PC-3 (cell line): Measurements from ENCODE around the gene GPRC5A. TPM values are rescaled to one million over a fixed set of nuclear protein-coding genes. Genes with fewer than 3 reads are reported as not detected.

Source experiments
- ATAC-seq: fragments of 200-7000 bp; cut with Tn5 transposase; 2 replicates; pipeline ENCODE4 v1.9.1; 2020; ENCODE audit warnings: mild to moderate bottlenecking, moderate library complexity
- BruUV-seq: library from RNA; stranded (reverse); fragments of 400-500 nt; replicated peaks from 2 replicates; lab custom pipeline; 2021; lab: Mats Ljungman, UMichigan
- CTCF ChIA-PET: fragments of 300-600 bp; sonication (Branson Sonifier 250); formaldehyde crosslinking; loops from one replicate; lab custom pipeline; 2022; ENCODE audit warnings: antibody characterized with exemption; lab: Charles Lee
- POLR2A ChIA-PET: fragments of 300-600 bp; sonication (Branson Sonifier 250); formaldehyde crosslinking; loops from one replicate; lab custom pipeline; 2022; ENCODE audit warnings: antibody characterized with exemption; ENCODE audit not compliant: unreplicated experiment; lab: Charles Lee
- DNase-seq: peaks from one replicate; pipeline ENCODE4 v3.0.0-alpha.2; 2015
- H2AFZ ChIP-seq: fragments of 300-600 bp; sonication (generic); 2 replicates; pipeline ENCODE4 v1.6.0; 2016; ENCODE audit warnings: antibody characterized with exemption, low read length
- H3F3A ChIP-seq: fragments of 300-600 bp; sonication (generic); one replicate; pipeline ENCODE4 v1.6.0; 2017; ENCODE audit warnings: antibody characterized with exemption, low read length, control low read depth, mild to moderate bottlenecking; ENCODE audit not compliant: unreplicated experiment
- H3K27ac ChIP-seq: fragments of 300-600 bp; sonication (generic); 2 replicates; pipeline ENCODE4 v1.5.1; 2016; ENCODE audit warnings: mild to moderate bottlenecking, low read length
- H3K27me3 ChIP-seq: fragments of 300-600 bp; sonication (generic); 2 replicates; pipeline ENCODE4 v1.6.1; 2016; ENCODE audit warnings: low read length, mixed read lengths
- H3K36me3 ChIP-seq: fragments of 300-600 bp; sonication (generic); 2 replicates; pipeline ENCODE4 v1.6.1; 2016; ENCODE audit warnings: low read depth, mixed run types, low read length, mixed read lengths
- H3K4me1 ChIP-seq: fragments of 300-600 bp; sonication (generic); 2 replicates; pipeline ENCODE4 v1.5.1; 2016; ENCODE audit warnings: low read length; ENCODE audit not compliant: insufficient read depth
- H3K4me2 ChIP-seq: fragments of 300-600 bp; sonication (generic); 2 replicates; pipeline ENCODE4 v1.6.0; 2016; ENCODE audit warnings: low read length
- H3K4me3 ChIP-seq: fragments of 300-600 bp; sonication (generic); 2 replicates; pipeline ENCODE4 v1.5.1; 2016; ENCODE audit warnings: mild to moderate bottlenecking, low read length, mixed read lengths
- H3K79me2 ChIP-seq: fragments of 300-600 bp; sonication (generic); 2 replicates; pipeline ENCODE4 v1.6.1; 2017; ENCODE audit warnings: low read length, mixed read lengths
- H3K9ac ChIP-seq: fragments of 300-600 bp; sonication (generic); 2 replicates; pipeline ENCODE4 v1.6.0; 2016; ENCODE audit warnings: mild to moderate bottlenecking, low read length
- H3K9me2 ChIP-seq: fragments of 300-600 bp; sonication (generic); replicated peaks from 2 replicates; pipeline ENCODE4 v1.6.1; 2016; ENCODE audit warnings: mixed run types, low read length, mixed read lengths
- H3K9me3 ChIP-seq: fragments of 300-600 bp; sonication (generic); 2 replicates; pipeline ENCODE4 v1.6.1; 2016; ENCODE audit warnings: low read length, mixed read lengths
- H4K20me1 ChIP-seq: fragments of 300-600 bp; sonication (generic); 2 replicates; pipeline ENCODE4 v1.6.1; 2016; ENCODE audit warnings: low read length, mixed read lengths
- EZH2 ChIP-seq: fragments of 300-600 bp; sonication (generic); IDR thresholded peaks from one replicate; pipeline ENCODE4 v1.6.1; 2017; ENCODE audit warnings: antibody characterized with exemption, mild to moderate bottlenecking, low read length; ENCODE audit not compliant: unreplicated experiment
- EZH2phosphoT487 ChIP-seq: fragments of 300-600 bp; sonication (generic); IDR thresholded peaks from 2 replicates; pipeline ENCODE4 v1.6.1; 2018; ENCODE audit warnings: mild to moderate bottlenecking, antibody characterized with exemption, low read length, borderline replicate concordance
- intact Hi-C: fragments of 100-400 bp; cut with micrococcal nuclease; formaldehyde crosslinking; loops from 2 replicates; pipeline ENCODE4 v1.9.0; 2023
- total RNA-seq: library from RNA; depleted of rRNA; stranded (reverse); fragments of >200 nt; gene quantifications from 2 replicates; pipeline ENCODE4 v1.2.3, GENCODE V29; 2014
- TF ChIP-seq, protein P1 (sequence below): fragments of 300-600 bp; sonication (generic); conservative IDR thresholded peaks from 2 replicates; pipeline ENCODE4 v1.5.1; 2017; ENCODE audit warnings: antibody characterized with exemption, low read depth, mild to moderate bottlenecking, low read length

The GPRC5A gene
- total RNA-seq, 1 experiment from 2014 or later, result 140 TPM

DNA sequence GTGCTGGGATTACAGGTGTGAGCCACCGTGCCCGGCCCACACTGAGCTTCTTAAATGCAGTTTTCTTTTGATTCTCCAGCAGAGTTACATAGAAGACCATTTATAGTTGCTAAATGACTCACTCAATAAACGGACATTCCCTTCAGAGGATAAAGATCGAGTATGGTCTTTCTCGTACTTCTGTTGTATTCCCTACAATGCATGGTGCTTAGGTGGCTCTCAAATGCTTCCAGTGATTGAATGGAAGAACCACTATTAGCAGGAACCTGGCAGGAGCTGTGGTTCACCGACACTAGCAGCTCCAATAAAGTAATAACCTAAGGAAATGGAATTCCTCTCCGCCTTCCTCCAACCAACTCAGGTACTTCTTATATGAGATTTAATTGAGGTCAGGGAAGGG is 3.9 kb upstream of the GPRC5A start:
- H3K27me3 ChIP-seq, result no peaks in the 10 kb centered on the region
- H3K4me2 ChIP-seq, result peak overlapping the region; percentile 12; the same call in 1 of the 2 replicates
- H3K4me1 ChIP-seq, result peaks cover 57% of the 10 kb centered on the region
- H3K9me3 ChIP-seq, result no peaks in the 10 kb centered on the region
- H2AFZ ChIP-seq, result no peak overlapping the region
- DNase-seq, result peak; percentile 74
- intact Hi-C loops, result no loop called here
- no peaks in the 10 kb centered on the region for H3F3A ChIP-seq
- ChIA-PET CTCF (interaction anchor here (1.0 kb wide), 1 partner anchor 51 kb away, joined by 5 read pairs; no protein-coding TSS in a partner anchor), POLR2A (interaction anchor here (0.6 kb wide), 1 partner anchor 15 kb away, joined by 3 read pairs; no protein-coding TSS in a partner anchor)
- no peak overlapping the region for H3K4me3 ChIP-seq
- no TSS peak for BruUV-seq
- peaks cover 6% of the 10 kb centered on the region; the same call in 1 of the 2 replicates for H3K36me3 ChIP-seq
- peak; percentile 8; the same call in 1 of the 2 replicates for ATAC-seq
- TF ChIP-seq, protein P1, sequence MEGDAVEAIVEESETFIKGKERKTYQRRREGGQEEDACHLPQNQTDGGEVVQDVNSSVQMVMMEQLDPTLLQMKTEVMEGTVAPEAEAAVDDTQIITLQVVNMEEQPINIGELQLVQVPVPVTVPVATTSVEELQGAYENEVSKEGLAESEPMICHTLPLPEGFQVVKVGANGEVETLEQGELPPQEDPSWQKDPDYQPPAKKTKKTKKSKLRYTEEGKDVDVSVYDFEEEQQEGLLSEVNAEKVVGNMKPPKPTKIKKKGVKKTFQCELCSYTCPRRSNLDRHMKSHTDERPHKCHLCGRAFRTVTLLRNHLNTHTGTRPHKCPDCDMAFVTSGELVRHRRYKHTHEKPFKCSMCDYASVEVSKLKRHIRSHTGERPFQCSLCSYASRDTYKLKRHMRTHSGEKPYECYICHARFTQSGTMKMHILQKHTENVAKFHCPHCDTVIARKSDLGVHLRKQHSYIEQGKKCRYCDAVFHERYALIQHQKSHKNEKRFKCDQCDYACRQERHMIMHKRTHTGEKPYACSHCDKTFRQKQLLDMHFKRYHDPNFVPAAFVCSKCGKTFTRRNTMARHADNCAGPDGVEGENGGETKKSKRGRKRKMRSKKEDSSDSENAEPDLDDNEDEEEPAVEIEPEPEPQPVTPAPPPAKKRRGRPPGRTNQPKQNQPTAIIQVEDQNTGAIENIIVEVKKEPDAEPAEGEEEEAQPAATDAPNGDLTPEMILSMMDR, result no peak
- TF ChIP-seq EZH2phosphoT487, result no peak
- TF ChIP-seq EZH2, result no peak
- H3K27ac ChIP-seq, result peak overlapping the region; percentile 75
- no peaks in the 10 kb centered on the region for H3K9me2 ChIP-seq
- H3K79me2 ChIP-seq, result peaks cover 39% of the 10 kb centered on the region
- H4K20me1 ChIP-seq, result peaks cover 10% of the 10 kb centered on the region
- no peak overlapping the region; the same call in 1 of the 2 replicates for H3K9ac ChIP-seq

DNA sequence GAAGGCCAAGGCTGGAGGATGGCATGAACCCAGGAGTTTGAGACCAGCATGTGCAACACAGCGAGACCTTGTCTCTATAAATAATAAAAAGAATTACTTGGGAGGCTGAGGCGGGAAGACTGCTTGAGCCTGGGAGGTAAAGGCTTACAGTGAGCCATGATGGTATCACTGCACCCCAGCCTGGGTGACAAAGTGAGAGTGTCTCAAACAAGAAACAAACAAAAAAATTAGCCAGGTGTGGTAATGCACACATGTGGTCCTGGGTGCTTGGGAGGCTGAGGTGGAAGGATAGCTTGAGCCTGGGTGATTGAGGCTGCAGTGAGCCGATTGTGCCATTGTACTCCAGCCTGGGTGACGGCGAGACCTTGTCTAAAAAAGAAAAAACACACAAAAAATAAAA is 1.7 kb upstream of the GPRC5A start:
- Histone ChIP-seq H3K79me2 (peaks cover 60% of the 10 kb centered on the region), H3K27ac (peak overlapping the region; percentile 99)

More for the DNA sequence above, 1.7 kb upstream of the GPRC5A start:
- ChIA-PET POLR2A (interaction anchor here (2.3 kb wide), 1 partner anchor 18 kb away, joined by 33 read pairs; no protein-coding TSS in a partner anchor), CTCF (interaction anchor here (2.4 kb wide), 1 partner anchor 53 kb away, joined by 18 read pairs; no protein-coding TSS in a partner anchor)
- intact Hi-C loops, result loop anchor here (1.0 to 2.0 kb wide), 2 partner anchors 17 to 101 kb away; no protein-coding TSS in a partner anchor
- Histone ChIP-seq H3K36me3 (peaks cover 26% of the 10 kb centered on the region), H3K9ac (peak overlapping the region; percentile 98; the same call in 1 of the 2 replicates), H3K4me3 (peak overlapping the region; percentile 97), H3K4me2 (peak overlapping the region; percentile 93), H3K4me1 (peaks cover 43% of the 10 kb centered on the region), H3K27me3 (no peaks in the 10 kb centered on the region), H3K9me2 (no peaks in the 10 kb centered on the region), H4K20me1 (peaks cover 31% of the 10 kb centered on the region), H3K9me3 (no peaks in the 10 kb centered on the region), H3F3A (peaks cover 4% of the 10 kb centered on the region), H2AFZ (no peak overlapping the region)
- no peak for ATAC-seq
- no peak for TF ChIP-seq EZH2phosphoT487
- TF ChIP-seq EZH2, result no peak
- TF ChIP-seq, protein P1, result no peak
- BruUV-seq, result no TSS peak
- no peak for DNase-seq
